K562 (cell line): Measurements from ENCODE around the gene ZMYND8.

Experiments
- CBX8 ChIP-seq: fragments of 200-600 bp; sonication (generic); IDR thresholded peaks from 2 replicates; pipeline ENCODE4 v1.6.1; 2012; ENCODE audit warnings: borderline replicate concordance, mixed run types, low read depth, mild to moderate bottlenecking, moderate library complexity, mixed read lengths, low read length, control low read depth, inconsistent platforms; ENCODE audit not compliant: poor library complexity, severe bottlenecking; ENCODE audit errors: extremely low read depth
- YY1 ChIP-seq, 3 experiments: IDR thresholded peaks; 2 replicates each; pipeline ENCODE4 v1.6.1; 2011; ENCODE audit warnings: low read length in 2 of 3, mild to moderate bottlenecking in 2 of 3, moderate library complexity in 2 of 3, borderline replicate concordance in 1 of 3, control low read depth in 1 of 3, low read depth in 1 of 3; ENCODE audit not compliant: insufficient read depth in 3 of 3, insufficient replicate concordance in 2 of 3, control insufficient read depth in 1 of 3, insufficient read length in 1 of 3; ENCODE audit errors: extremely low read depth in 1 of 3
- TF ChIP-seq, protein P1 (sequence below), 3 experiments: IDR thresholded peaks in 2 of 3; conservative IDR thresholded peaks in 1 of 3; 2 replicates each; pipeline ENCODE4 v1.5.1; 2011 to 2012; ENCODE audit warnings: low read length in 3 of 3, mild to moderate bottlenecking in 3 of 3, control low read depth in 2 of 3, improper control_type of control experiment in 1 of 3, inconsistent platforms in 1 of 3, low read depth in 1 of 3, mixed read lengths in 1 of 3, moderate library complexity in 1 of 3; ENCODE audit not compliant: insufficient read depth in 2 of 3

- TF ChIP-seq YY1 (IDR thresholded peaks at IDR 0.05; ENCODE audit: borderline replicate concordance in 1 of 3, control insufficient read depth in 1 of 3, extremely low read depth in 1 of 3, insufficient read depth in 3 of 3, insufficient read length in 1 of 3, insufficient replicate concordance in 2 of 3, low read depth in 1 of 3, low read length in 2 of 3) (no peak), CBX8 (no peak)
- TF ChIP-seq, protein P1, sequence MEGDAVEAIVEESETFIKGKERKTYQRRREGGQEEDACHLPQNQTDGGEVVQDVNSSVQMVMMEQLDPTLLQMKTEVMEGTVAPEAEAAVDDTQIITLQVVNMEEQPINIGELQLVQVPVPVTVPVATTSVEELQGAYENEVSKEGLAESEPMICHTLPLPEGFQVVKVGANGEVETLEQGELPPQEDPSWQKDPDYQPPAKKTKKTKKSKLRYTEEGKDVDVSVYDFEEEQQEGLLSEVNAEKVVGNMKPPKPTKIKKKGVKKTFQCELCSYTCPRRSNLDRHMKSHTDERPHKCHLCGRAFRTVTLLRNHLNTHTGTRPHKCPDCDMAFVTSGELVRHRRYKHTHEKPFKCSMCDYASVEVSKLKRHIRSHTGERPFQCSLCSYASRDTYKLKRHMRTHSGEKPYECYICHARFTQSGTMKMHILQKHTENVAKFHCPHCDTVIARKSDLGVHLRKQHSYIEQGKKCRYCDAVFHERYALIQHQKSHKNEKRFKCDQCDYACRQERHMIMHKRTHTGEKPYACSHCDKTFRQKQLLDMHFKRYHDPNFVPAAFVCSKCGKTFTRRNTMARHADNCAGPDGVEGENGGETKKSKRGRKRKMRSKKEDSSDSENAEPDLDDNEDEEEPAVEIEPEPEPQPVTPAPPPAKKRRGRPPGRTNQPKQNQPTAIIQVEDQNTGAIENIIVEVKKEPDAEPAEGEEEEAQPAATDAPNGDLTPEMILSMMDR (IDR thresholded peaks at IDR 0.05 in 2 of 3, conservative IDR thresholded peaks at IDR 0.05 in 1 of 3; ENCODE audit: insufficient read depth in 2 of 3, low read depth in 1 of 3, low read length in 3 of 3), result no peak
These were observed 73.1 kb downstream of the ZMYND8 start for GRCh38 chr20:47283411-47283810.
